ENCODE data around the gene C10orf90.

C10orf90 gene

DNA sequence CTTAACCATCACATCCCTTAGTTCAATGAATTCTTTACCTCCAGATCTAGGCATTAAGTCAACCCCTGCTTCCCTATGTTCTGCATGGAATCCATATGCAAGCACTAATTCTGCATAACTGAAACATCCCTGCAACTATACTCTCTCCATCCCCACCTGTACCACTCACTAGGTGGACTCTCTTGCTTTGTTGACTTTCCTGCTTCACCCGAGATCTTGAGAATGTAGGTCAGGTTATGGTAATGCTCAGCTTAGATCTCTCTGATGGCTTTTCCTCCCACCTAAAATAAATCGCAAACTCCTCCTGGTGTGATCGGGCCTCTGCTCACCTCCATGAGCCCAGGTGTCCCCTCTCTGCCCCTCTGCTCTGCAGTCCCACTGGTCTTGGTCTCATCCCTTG, 189.8 kb downstream of the C10orf90 start:
- Histone ChIP-seq H3K9ac (ENCODE audit: low read length) (no peak overlapping the region), H3K9me2 (ENCODE audit: low read depth, low read length) (no peaks in the 10 kb centered on the region), H3K36me3 (ENCODE audit: insufficient read depth, low read length) (no peaks in the 10 kb centered on the region), H3K27ac (ENCODE audit: low read depth, low read length, poor library complexity, severe bottlenecking) (no peak overlapping the region), H3K4me2 (ENCODE audit: low read length) (no peak overlapping the region), H3K9me3 (ENCODE audit: low read length) (no peaks in the 10 kb centered on the region), H3K27me3 (ENCODE audit: insufficient read depth, low read length) (no peaks in the 10 kb centered on the region), H3K4me1 (ENCODE audit: insufficient read depth, low read length, severe bottlenecking) (no peaks in the 10 kb centered on the region), H4K20me1 (ENCODE audit: insufficient read depth, low read length) (no peaks in the 10 kb centered on the region), H2AFZ (ENCODE audit: low read length) (no peak overlapping the region), H3F3A (ENCODE audit: insufficient read depth, low read length) (no peaks in the 10 kb centered on the region), H3K79me2 (ENCODE audit: insufficient read depth, low read length) (no peaks in the 10 kb centered on the region), H3K4me3 (ENCODE audit: low read depth, low read length, poor library complexity, severe bottlenecking) (no peak overlapping the region)
- TF ChIP-seq, protein P1, sequence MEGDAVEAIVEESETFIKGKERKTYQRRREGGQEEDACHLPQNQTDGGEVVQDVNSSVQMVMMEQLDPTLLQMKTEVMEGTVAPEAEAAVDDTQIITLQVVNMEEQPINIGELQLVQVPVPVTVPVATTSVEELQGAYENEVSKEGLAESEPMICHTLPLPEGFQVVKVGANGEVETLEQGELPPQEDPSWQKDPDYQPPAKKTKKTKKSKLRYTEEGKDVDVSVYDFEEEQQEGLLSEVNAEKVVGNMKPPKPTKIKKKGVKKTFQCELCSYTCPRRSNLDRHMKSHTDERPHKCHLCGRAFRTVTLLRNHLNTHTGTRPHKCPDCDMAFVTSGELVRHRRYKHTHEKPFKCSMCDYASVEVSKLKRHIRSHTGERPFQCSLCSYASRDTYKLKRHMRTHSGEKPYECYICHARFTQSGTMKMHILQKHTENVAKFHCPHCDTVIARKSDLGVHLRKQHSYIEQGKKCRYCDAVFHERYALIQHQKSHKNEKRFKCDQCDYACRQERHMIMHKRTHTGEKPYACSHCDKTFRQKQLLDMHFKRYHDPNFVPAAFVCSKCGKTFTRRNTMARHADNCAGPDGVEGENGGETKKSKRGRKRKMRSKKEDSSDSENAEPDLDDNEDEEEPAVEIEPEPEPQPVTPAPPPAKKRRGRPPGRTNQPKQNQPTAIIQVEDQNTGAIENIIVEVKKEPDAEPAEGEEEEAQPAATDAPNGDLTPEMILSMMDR (IDR thresholded peaks at IDR 0.05; ENCODE audit: low read length): no peak
- TF ChIP-seq EZH2 (IDR thresholded peaks at IDR 0.05; ENCODE audit: borderline replicate concordance, low read length): no peak

DNA sequence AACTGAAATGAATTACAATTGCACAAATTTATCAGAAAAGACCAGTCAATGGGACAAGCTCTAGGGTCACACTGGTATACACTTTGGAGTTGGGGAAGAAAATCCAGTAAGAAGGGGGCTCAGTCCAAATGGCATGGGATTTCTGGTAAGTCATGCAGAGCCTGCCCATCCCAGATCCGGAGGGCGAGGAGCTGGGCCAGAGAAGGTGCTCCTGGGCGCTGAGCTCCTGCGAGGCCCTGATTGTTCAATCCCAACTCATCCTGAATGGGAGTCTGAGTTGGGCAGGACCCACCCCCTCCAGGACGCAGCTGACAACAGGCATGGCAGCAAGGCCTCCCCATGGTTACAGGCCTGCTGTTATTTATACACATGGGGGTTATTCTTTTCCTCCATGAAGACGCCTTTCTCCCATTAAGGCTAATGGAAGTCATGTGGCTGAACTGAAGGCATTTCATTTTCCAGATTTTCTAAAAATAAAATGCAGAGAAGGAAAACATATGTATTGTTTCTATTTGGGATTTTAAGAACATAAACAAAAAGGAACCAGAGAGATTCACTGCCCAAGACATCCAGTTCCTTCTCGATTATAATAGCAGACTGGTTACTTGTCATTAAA, 191.1 kb downstream of the C10orf90 start:
- Histone ChIP-seq H3K9me3 (ENCODE audit: low read length) (no peaks in the 10 kb centered on the region), H3F3A (ENCODE audit: insufficient read depth, low read length) (no peaks in the 10 kb centered on the region), H3K27ac (ENCODE audit: low read depth, low read length, poor library complexity, severe bottlenecking) (no peak overlapping the region), H3K9ac (ENCODE audit: low read length) (no peak overlapping the region), H2AFZ (ENCODE audit: low read length) (no peak overlapping the region), H3K4me3 (ENCODE audit: low read depth, low read length, poor library complexity, severe bottlenecking) (no peak overlapping the region), H4K20me1 (ENCODE audit: insufficient read depth, low read length) (no peaks in the 10 kb centered on the region), H3K9me2 (ENCODE audit: low read depth, low read length) (no peaks in the 10 kb centered on the region), H3K4me1 (ENCODE audit: insufficient read depth, low read length, severe bottlenecking) (no peaks in the 10 kb centered on the region), H3K27me3 (ENCODE audit: insufficient read depth, low read length) (no peaks in the 10 kb centered on the region), H3K36me3 (ENCODE audit: insufficient read depth, low read length) (no peaks in the 10 kb centered on the region), H3K4me2 (ENCODE audit: low read length) (no peak overlapping the region), H3K79me2 (ENCODE audit: insufficient read depth, low read length) (no peaks in the 10 kb centered on the region)
- TF ChIP-seq, protein P1 (IDR thresholded peaks at IDR 0.05; ENCODE audit: low read length): no peak
- TF ChIP-seq EZH2 (IDR thresholded peaks at IDR 0.05; ENCODE audit: borderline replicate concordance, low read length): no peak

DNA sequence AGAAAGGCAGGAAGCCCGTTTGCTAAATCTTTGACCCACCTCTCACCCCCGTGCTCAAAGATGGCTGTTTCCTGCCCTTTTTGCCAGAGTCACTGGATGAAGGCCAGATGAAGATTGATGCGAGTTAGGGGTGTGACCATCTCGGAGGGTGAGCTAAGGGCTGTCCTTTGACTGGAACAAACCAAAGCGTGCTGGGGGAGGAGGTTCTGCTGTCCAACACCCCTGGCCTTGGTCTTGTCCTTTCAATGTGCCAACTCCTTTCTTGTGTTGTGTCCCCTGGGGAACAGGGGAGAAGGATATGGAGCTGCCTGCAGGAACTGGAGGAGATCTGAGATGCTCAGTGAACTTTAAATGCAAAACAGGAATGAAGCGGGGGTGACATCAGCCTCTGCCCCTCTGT, 191.9 kb downstream of the C10orf90 start:
- H3K4me1 ChIP-seq (ENCODE audit: insufficient read depth, low read length, severe bottlenecking): no peaks in the 10 kb centered on the region
- H3K27ac ChIP-seq (ENCODE audit: low read depth, low read length, poor library complexity, severe bottlenecking): no peak overlapping the region

More for the DNA sequence above, 191.9 kb downstream of the C10orf90 start:
- H3K79me2 ChIP-seq (ENCODE audit: insufficient read depth, low read length): no peaks in the 10 kb centered on the region
- no peaks in the 10 kb centered on the region for H4K20me1 ChIP-seq (ENCODE audit: insufficient read depth, low read length)
- H3K4me3 ChIP-seq (ENCODE audit: low read depth, low read length, poor library complexity, severe bottlenecking): no peak overlapping the region
- H3K9me2 ChIP-seq (ENCODE audit: low read depth, low read length): no peaks in the 10 kb centered on the region
- H3K36me3 ChIP-seq (ENCODE audit: insufficient read depth, low read length): no peaks in the 10 kb centered on the region
- no peaks in the 10 kb centered on the region for H3K9me3 ChIP-seq (ENCODE audit: low read length)
- no peak for TF ChIP-seq EZH2 (IDR thresholded peaks at IDR 0.05; ENCODE audit: borderline replicate concordance, low read length)
- TF ChIP-seq, protein P1 (IDR thresholded peaks at IDR 0.05; ENCODE audit: low read length): no peak
- no peak overlapping the region for H2AFZ ChIP-seq (ENCODE audit: low read length)
- H3K27me3 ChIP-seq (ENCODE audit: insufficient read depth, low read length): no peaks in the 10 kb centered on the region
- H3K4me2 ChIP-seq (ENCODE audit: low read length): no peak overlapping the region
- no peak overlapping the region for H3K9ac ChIP-seq (ENCODE audit: low read length)
- H3F3A ChIP-seq (ENCODE audit: insufficient read depth, low read length): no peaks in the 10 kb centered on the region
